Neural progenitor cell (in vitro differentiated cells): Measurements from ENCODE around the gene SUSD6.

Experiments used
- EZH2 ChIP-seq: fragments of 200-600 bp; sonication (generic); IDR thresholded peaks from 2 replicates; pipeline ENCODE4 v1.6.1; 2017; ENCODE audit warnings: antibody characterized with exemption, mild to moderate bottlenecking, moderate library complexity
- EZH2phosphoT487 ChIP-seq: fragments of 200-600 bp; sonication (generic); IDR thresholded peaks from 2 replicates; pipeline ENCODE4 v1.6.1; 2017; ENCODE audit warnings: antibody characterized with exemption
- TF ChIP-seq, protein P1 (sequence below): fragments of 200-600 bp; sonication (generic); IDR thresholded peaks from 2 replicates; pipeline ENCODE4 v1.5.1; 2017; ENCODE audit warnings: antibody characterized with exemption, mild to moderate bottlenecking

DNA sequence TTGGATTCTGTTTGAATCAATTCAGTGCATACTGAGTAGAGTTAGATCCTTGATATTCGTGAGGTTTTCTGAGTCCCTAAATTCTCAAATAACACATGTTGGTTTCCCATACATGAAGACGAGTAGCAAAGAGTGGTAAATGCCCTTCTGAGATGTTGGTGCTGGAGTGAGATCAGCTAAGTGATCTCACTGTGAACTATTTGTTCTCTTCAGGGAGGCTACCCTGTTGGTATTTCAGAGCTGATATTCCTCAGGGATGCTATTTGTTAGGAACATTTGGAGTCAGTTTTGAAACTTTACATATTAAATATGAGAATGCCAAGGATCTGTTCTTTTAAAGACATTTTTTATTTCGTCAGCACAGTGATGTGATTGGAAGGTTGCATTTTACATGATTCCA lies 54.7 kb downstream of the SUSD6 start:
- TF ChIP-seq, protein P1, sequence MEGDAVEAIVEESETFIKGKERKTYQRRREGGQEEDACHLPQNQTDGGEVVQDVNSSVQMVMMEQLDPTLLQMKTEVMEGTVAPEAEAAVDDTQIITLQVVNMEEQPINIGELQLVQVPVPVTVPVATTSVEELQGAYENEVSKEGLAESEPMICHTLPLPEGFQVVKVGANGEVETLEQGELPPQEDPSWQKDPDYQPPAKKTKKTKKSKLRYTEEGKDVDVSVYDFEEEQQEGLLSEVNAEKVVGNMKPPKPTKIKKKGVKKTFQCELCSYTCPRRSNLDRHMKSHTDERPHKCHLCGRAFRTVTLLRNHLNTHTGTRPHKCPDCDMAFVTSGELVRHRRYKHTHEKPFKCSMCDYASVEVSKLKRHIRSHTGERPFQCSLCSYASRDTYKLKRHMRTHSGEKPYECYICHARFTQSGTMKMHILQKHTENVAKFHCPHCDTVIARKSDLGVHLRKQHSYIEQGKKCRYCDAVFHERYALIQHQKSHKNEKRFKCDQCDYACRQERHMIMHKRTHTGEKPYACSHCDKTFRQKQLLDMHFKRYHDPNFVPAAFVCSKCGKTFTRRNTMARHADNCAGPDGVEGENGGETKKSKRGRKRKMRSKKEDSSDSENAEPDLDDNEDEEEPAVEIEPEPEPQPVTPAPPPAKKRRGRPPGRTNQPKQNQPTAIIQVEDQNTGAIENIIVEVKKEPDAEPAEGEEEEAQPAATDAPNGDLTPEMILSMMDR, result no peak
- TF ChIP-seq EZH2phosphoT487, result no peak
- TF ChIP-seq EZH2, result no peak
